GM18502 (cell line): ENCODE data around the gene IL16.
"Not testable (repeated sequence)": the region's sequence is repeated elsewhere in the genome, so short reads cannot be mapped to it uniquely, and the experiment has no call there.

Experiments
- ATAC-seq: cut with Tn5 transposase; IDR thresholded peaks from one replicate; pipeline ENCODE4 v1.9.1; 2021; ENCODE audit warnings: mild to moderate bottlenecking; ENCODE audit not compliant: unreplicated experiment, poor library complexity

The IL16 gene

DNA sequence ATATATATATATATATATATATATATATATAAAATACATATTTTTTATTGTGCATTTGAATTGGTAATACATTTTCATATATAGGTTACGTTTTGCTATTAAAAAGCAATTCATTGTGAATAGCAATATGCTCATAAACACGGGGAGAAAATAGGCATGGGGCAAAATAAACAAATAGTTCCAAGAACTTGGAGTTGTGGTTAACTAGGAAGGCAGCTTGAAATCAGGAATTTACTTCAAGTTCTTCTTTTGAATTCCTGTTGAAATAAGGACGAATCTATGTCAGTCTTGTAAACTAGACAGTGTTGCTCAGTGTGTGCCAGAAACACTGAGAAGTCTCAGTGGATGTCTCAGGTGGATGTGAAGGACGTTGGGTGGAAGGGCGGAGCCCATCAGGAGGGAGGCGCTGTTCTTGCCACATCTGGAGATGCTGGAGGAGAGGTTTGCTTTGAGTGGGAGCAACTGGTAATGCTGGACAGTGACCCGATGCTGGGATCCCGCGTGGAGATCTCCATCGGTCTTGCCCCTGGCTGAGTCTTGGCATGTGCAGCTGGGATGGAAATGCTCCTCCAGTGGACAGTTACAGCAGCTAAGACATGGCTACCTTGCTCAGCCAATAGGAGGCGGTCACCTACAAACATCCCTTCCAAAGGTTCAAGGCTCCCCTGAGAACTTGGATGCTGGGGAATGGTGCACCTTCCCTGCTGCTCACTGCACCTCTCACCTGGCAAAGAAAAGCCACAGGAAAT is 2.5 kb downstream of the IL16 start:
- no peak for ATAC-seq

DNA sequence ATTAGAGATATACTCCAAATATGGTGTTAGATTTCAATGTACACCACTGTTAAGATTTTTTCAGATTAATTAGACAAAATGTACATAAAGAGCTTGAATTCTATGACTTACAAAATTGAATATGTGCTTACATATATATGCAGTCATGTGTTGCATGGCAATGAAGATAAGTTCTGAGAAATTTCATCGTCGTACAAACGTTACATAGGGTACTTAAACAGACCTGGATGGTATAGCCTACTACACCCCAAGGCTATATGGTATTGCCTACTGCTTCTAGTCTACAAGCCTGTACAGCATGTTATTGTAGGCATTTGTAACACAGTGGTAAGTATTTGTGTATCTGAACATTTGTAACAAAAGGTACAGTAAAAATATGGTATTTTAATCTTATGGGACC is 9.3 kb downstream of the IL16 start:
- ATAC-seq: no peak

DNA sequence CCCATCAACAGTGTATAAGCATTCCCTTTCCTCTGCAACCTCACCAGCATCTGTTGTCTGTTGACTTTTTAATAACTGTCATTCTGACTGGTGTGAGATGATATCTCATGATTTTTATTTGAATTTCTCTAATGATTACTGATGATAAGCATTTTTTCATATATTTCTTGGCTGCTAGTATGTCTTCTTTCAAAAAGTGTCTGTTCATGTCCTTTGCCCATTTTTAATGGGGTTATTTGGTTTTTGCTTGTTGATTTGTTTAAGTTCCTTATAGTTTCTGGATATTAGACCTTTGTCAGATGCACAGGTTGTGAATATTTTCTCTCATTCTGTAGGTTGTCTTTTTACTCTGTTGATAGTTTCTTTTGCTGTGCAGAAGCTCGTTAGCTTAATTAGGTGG is 11.3 kb downstream of the IL16 start:
- ATAC-seq: not testable (repeated sequence)

DNA sequence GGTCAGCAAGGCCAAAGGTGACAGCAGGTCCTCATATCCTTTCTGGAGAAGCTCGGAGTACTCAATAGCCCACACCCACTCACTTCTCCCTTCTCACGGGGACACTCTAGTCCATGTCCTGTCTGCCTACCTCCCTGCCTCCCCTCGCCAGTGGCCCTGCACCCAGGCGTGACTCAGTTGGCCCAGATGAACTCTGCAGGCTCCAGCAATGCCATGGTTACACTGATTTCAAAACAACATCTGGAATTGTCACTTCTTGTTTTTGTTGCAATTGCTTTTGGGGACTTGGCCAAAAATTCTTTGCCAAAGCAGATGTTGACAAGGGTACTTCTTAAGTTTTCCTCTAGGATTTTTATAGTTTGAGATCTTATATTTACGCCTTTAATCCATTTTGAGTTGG is 13.0 kb downstream of the IL16 start:
- ATAC-seq: no peak

DNA sequence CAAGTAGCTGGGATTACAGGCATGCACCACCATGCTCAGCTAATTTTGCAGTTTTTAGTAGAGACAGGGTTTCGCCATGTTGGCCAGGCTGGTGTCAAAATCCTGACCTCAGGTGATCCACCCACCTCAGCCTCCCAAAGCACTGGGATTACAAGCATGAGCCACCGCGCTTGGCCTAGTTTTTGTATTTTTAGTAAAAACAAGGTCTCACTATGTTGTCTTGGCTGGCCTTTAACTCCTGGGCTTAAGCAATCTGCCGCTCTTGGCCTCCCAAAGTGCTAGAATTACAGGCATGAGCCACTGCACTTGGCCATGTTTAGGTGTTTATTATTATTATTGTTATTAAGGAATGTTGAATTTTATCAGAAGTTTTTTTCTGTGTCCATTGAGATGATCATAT is 14.7 kb downstream of the IL16 start:
- no peak for ATAC-seq

DNA sequence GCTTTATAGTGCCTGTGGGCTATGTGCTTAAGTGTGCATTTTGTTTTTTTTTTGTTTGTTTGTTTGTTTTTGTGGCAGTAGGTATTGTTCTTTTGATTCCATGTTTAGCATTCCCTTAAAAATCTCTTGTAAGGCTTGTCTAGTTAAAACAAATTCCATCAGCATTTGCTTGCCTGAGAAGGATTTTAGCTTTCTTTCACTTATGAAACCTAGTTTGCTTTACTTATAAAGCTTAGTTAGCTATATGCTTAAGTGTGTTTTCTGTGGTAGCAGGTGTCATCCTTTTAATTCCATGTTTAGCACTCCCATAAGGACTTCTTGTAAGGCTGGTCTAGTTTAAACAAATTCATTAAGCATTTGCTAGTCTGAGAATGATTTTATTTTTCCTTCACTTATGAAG is 17.3 kb downstream of the IL16 start:
- no peak for ATAC-seq

DNA sequence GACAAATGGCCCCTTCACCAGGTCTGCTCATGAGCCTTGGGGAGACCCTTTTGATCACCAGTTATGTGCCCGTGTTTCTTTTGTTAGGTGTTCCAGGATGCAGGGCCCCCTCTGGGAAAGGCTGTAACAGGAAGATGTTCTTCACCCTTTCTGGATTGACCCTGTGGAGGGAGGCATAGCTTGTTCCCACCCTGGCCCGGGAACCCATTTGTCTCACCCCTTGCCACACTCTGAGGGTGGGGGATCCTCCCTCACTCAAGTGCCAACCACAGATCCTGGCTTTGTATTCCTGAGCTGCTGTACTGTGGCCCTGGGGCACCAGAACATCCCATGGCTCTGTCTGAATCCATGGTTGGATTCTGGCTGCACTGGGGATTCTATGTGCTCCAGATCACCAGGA is 18.9 kb downstream of the IL16 start:
- ATAC-seq: no peak

DNA sequence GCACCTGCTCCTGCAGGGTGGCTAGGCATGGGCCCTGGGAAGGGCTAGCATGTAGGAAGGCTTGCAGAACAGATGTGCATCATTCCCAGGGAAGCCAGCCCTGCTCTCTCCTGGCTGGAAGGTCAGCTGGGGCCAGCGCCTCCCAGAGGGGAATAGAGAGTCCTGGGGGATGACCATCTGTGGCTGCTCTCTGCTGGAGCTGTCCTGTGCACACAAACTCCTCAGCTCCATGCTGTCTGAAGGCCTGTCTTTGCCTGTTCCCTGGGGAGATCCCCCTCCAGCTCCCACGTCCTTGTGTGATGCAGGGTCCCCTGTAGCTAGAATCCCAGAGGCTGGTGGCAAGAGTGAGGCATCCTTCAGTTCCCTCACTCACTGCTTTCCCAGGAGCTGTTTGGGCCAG is 19.3 kb downstream of the IL16 start:
- no peak for ATAC-seq

DNA sequence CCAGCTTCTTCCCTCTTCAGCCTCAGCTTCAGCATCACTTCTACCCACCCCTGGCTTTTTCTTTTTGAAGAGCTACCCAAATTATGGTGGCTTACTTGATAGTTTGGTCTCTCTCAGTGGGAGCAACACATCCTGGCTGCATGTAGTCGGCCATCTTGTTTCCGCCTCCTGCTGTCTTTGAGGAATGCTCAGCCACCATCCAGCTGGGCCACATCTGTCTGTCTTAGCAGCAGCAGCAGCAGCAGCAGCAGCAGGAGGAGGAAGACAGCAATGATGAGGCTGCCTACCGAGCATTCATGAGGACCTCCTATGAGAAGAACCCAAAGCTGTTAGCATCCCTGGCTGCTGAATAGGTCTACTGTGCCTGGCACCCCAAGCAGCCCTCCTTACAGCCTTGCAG is 19.7 kb downstream of the IL16 start:
- ATAC-seq: no peak

DNA sequence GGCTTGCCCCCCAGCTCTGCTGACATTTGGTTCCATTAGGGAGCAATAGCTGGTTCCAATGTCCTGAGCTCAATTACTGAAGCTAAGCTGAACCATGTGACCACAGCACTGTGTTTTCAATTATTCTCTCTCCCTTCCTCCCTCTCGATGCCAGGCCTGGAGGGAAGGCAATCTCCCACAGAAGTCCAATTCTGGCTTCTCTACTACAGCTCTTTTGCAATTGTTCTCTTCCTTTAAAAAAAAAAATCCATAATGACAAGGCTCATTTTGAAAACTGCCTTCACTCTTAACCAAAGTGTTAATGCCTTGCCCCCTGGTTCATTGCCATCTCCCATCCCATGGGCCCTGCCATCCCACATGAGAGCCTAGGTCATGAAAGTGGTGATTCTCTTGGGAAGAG is 24.8 kb downstream of the IL16 start:
- ATAC-seq: no peak

DNA sequence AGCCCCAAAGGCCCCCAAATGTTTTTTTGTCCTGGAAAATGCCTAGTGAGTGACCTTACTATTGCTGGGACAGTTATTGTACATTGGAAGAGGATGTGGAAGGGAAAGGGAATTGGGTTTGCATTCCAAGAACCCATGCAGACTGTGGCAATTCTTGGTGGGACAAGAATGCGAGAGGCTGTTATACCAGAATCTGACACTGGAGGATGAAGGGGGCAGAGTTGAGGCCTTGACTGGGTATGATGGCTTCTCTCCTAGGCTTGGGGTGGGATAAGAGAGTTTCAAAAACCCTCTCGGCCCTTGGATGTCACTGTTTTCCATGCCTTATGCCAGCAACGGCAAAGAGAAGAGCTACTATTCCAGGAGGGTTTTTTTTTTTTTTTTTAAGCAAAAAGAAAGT is 25.3 kb downstream of the IL16 start:
- ATAC-seq: no peak

DNA sequence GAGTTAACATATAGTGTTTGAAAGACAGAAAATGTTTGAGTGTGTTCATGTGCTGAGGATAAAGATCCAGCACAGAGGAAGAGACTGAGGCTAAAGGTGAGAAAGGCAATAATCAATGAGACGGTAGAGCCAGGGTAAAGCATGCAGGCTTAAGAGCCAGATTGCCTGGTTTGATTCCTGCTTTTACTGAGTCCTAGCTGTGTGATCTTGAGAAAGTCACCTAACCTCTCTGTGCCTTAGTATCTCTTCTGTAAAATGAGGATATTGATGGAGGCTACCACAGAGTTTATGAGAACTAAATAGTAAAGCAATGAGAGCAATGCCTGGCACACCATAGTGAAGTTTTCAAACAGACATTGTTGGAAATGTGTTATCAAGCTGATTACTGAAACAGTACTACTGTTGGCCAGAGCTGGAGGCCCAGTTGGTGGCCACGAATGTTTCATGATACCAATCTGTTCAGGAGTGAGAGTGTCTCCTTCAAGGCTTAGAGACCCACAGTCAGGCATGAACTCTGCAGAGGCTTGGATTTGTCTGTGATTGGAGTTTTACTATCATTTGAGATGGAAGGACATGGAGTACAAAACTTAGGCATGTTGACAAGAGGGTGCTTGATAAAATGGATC is 26.8 kb downstream of the IL16 start:
- no peak for ATAC-seq

DNA sequence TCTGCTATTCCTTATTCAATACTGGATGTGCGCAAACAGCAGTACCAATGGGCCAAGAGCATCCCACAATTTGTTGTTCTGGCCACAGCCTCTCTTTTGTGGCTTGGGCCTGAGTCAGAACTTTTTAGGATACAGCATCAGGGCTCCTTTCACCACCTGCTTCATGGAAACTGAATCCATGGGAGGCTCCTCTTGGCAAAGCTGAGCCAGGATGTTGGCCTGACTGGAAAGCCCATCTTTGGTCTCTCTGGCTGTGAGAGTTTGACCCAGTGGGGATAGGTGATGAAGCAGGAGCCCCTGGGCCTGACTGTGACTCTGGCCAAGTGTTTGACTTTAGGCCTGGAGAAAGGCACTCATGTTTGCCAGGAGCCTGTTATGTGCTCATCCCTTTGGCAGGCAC is 27.6 kb downstream of the IL16 start:
- no peak for ATAC-seq

DNA sequence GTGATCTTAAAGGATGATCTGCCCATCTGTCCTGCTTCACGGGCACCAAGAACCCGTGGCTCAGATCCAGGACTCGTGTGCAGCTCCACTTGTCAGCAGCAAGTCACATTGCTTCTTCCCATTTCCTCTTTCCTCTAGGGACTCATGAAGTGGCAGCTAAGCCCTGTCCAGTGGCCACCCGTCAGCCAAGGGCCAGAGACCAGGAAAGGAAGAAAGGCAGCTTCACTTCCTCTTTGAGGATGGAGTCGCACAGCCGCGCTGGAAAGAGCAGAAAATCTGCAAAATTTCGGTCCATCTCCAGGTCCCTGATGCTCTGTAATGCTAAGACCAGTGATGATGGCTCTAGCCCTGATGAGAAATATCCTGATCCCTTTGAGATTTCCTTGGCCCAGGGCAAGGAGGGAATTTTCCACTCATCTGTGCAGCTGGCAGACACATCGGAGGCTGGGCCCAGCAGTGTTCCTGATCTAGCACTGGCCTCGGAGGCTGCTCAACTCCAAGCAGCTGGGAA is 28.5 kb downstream of the IL16 start:
- ATAC-seq: no peak

DNA sequence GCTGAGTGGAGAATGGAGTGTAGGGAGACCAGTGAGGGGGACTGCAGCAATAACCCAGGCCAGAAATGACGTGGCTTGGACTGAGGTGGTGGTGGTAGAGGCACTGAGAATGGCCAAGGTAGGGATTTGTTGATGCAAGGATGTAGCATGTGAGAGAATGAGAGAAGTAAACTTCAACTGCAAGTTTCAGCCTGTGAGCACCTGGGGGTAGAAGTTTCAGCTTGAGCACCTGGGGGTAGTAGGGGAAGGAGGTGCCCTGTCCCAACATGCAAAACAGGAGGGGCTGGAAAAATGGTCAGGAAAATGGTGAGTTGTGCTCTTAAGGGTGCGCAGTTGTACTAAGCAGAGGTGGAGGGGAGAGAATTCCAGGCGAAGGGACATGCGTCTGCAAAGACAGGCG is 31.0 kb downstream of the IL16 start:
- ATAC-seq: no peak

DNA sequence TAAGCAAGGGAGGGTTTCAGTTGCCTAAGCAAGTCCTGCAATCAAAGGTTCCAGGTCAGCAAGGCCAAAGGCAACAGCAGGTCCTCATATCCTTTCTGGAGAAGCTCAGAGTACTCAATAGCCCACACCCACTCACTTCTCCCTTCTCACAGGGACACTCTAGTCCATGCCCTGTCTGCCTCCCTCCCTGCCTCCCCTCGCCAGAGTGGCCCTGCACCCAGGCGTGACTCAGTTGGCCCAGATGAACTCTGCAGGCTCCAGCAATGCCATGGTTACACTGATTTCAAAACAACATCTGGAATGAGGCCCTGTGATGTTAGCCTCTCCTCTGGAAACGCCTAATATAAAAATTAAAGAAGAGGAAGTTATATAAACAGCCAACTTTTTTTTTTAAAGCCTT is 32.9 kb downstream of the IL16 start:
- no peak for ATAC-seq

DNA sequence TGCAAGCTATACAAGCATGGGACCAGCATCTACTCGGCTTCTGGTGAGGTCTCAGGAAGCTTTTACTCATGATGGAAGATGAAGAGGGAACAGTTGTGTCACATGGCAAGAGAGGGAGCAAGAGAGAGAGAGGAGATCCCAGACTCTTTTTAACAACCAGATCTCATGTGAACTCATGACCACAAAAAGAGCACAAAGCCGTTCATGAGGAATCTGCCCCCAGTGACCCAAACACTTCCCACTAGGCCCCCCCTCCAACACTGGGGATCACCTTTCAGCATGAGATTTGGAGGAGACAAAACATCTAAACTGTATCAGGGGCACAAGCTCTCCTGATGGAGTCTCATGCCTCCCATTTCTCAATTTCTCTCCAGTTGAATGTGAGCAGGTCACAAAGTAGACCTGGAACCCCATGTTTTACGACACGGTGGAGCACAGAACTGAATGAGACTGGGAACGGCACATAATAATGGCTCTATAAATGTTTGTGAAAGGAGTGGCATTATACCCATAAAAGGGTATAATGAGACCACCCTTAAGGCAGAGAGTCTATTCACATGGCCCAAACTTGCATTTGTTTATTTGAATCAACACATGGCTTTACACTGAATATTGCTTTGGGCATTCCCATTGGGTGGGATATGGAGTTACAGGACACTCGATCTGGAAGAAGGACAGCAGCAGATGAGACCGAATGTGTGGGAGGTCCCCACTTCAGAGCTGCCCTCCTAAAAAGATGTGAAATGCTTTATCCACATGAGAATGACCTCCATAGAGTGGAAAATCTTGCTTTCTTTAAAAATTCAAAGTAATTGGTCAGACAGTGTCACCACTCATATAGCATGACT is 38.8 kb downstream of the IL16 start:
- ATAC-seq: no peak

DNA sequence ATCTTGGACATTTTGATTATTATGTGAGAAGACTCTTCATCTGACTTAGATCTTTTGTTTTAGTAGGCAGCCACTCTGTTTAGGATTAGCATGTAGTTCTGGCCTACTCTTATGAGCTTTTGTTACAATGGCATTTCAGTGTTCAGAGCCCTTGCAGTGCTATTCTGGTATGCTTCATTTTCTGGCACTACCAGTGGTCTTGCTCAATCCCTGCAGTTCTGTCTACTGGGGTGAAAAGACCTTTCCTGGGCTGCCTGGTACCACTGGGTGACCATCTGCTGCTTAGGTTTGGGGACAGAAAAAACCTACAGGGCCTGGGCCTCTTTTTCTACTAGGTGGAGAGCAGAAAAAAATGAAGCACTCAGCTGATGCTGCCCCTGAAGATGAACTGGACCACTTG is 42.5 kb downstream of the IL16 start:
- ATAC-seq: no peak

DNA sequence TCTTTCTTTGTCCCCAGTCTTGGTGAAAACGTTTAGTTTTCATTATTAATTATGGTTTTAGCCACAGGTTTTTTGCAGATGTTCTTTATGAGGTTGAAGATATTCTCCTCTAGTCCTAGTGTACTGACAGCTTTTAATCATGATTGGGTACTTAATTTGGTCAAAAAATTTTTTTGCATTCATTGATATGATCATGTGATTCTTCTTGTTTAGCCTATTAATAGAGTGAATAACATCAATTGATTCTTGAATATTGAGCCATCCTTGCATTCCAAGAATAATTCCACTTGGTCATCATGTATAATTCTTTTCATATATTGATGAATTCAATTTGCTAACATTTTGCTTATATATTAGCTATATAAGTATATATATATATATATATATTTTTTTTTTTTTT is 46.1 kb downstream of the IL16 start:
- ATAC-seq: no peak

DNA sequence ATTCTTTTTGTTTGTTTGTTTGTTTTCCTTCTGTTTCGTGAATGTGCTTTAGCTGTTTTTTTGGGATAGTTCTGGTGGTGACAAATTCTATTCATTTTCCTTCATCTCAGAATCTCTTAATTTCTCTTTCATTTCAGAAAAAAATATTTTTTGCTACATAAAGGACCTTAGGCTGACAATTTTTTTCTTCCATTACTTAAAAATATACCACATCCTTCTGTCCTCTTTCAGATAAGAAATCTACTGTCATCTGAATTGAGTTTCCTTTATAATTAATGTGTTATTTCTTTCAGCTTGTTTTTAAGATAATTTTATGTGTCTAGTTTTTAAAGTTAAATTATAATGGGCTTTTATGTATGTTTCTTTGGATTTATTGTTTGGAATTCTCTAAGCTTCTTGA is 47.6 kb downstream of the IL16 start:
- ATAC-seq: no peak

DNA sequence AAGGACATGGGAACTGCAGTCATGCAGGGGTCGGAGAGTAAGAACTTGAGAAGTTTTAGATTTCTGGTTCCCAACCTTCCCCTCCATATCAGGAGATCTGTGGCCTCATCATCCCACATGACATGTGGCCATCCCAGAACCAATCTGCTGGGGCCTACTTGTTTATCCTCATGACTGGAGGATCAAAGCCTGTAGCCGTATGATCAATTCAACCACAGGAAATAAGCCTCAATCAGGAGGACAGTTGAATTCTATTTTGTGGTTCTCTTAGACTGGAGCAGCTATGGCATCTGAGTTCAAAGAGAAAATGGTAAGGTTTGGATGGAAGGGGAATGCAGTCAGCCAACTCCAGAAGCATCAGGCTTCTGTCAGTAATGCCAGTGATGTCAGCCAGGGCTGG is 57.2 kb downstream of the IL16 start:
- ATAC-seq: no peak
